Measurements from ENCODE around the gene TTLL11. TPM values are rescaled to one million over a fixed set of nuclear protein-coding genes. Genes with fewer than 3 reads are reported as not detected.

The TTLL11 gene
- total RNA-seq, 1 donor from 2014 or later: 6.9 TPM

- H3K27ac Mint-ChIP-seq (ENCODE audit: unreplicated experiment): no peak overlapping the region
- Histone ChIP-seq H3K4me1 (ENCODE audit: insufficient read depth, low read length) (peaks cover 11% of the 10 kb centered on the region), H3K9me3 (ENCODE audit: insufficient read depth, low read depth, low read length) (no peaks in the 10 kb centered on the region), H3K9ac (ENCODE audit: low read length) (no peak overlapping the region), H3K27me3 (ENCODE audit: insufficient read depth, low read length) (peaks cover 2% of the 10 kb centered on the region), H4K20me1 (ENCODE audit: insufficient read depth, low read length) (no peaks in the 10 kb centered on the region), H3K36me3 (ENCODE audit: insufficient read depth, low read length) (no peaks in the 10 kb centered on the region), H3K4me2 (ENCODE audit: low read length) (no peak overlapping the region), H3K79me2 (ENCODE audit: insufficient read depth, low read length) (no peaks in the 10 kb centered on the region), H3K27ac (ENCODE audit: low read depth, low read length) (no peak overlapping the region), H3K4me3 (ENCODE audit: insufficient read depth, low read depth, low read length) (no peak overlapping the region), H2AFZ (ENCODE audit: low read depth, low read length) (no peak overlapping the region)
- H3K9me3 Mint-ChIP-seq (ENCODE audit: unreplicated experiment): peaks cover 3% of the 10 kb centered on the region
- H3K36me3 Mint-ChIP-seq (ENCODE audit: low read depth, unreplicated experiment): no peaks in the 10 kb centered on the region
- H3K4me1 Mint-ChIP-seq (ENCODE audit: low read depth, unreplicated experiment): peaks cover 9% of the 10 kb centered on the region
- DNase-seq (ENCODE audit: low read depth) (no peak), FAIRE-seq (no peak)
- H3K4me3 Mint-ChIP-seq (ENCODE audit: unreplicated experiment): no peak overlapping the region
- TF ChIP-seq CTCF (IDR thresholded peaks at IDR 0.05; ENCODE audit: insufficient read depth, low read depth, low read length) (no peak), EZH2 (IDR thresholded peaks at IDR 0.05; ENCODE audit: insufficient read depth, low read length) (no peak)
- peaks cover 28% of the 10 kb centered on the region for H3K27me3 Mint-ChIP-seq (ENCODE audit: low read depth, unreplicated experiment)
Measured at GRCh38 chr9:122133263-122133983, 40.3 kb upstream of the TTLL11 start.

GRCh38 chr9:122132539-122132938 is 39.4 kb upstream of the TTLL11 start:
- Mint-ChIP-seq H3K27me3 (ENCODE audit: low read depth, unreplicated experiment) (peaks cover 28% of the 10 kb centered on the region), H3K9me3 (ENCODE audit: unreplicated experiment) (peaks cover 3% of the 10 kb centered on the region), H3K36me3 (ENCODE audit: low read depth, unreplicated experiment) (no peaks in the 10 kb centered on the region), H3K4me3 (ENCODE audit: unreplicated experiment) (no peak overlapping the region), H3K4me1 (ENCODE audit: low read depth, unreplicated experiment) (peaks cover 9% of the 10 kb centered on the region), H3K27ac (ENCODE audit: unreplicated experiment) (no peak overlapping the region)
- H3K4me3 ChIP-seq (ENCODE audit: insufficient read depth, low read depth, low read length): no peak overlapping the region
- H3K36me3 ChIP-seq (ENCODE audit: insufficient read depth, low read length): no peaks in the 10 kb centered on the region
- no peaks in the 10 kb centered on the region for H3K9me3 ChIP-seq (ENCODE audit: insufficient read depth, low read depth, low read length)
- no peak overlapping the region for H3K9ac ChIP-seq (ENCODE audit: low read length)
- H3K27ac ChIP-seq (ENCODE audit: low read depth, low read length): no peak overlapping the region
- H4K20me1 ChIP-seq (ENCODE audit: insufficient read depth, low read length): no peaks in the 10 kb centered on the region
- no peak overlapping the region for H3K4me2 ChIP-seq (ENCODE audit: low read length)
- H3K4me1 ChIP-seq (ENCODE audit: insufficient read depth, low read length): peaks cover 11% of the 10 kb centered on the region
- peaks cover 2% of the 10 kb centered on the region for H3K27me3 ChIP-seq (ENCODE audit: insufficient read depth, low read length)
- no peaks in the 10 kb centered on the region for H3K79me2 ChIP-seq (ENCODE audit: insufficient read depth, low read length)
- H2AFZ ChIP-seq (ENCODE audit: low read depth, low read length): no peak overlapping the region
- TF ChIP-seq EZH2 (IDR thresholded peaks at IDR 0.05; ENCODE audit: insufficient read depth, low read length) (no peak), CTCF (IDR thresholded peaks at IDR 0.05; ENCODE audit: insufficient read depth, low read depth, low read length) (no peak)
- DNase-seq (ENCODE audit: low read depth) (no peak), FAIRE-seq (no peak)

- no peak overlapping the region for H3K4me3 Mint-ChIP-seq (ENCODE audit: unreplicated experiment)
- H3K9ac ChIP-seq (ENCODE audit: low read length): no peak overlapping the region
- H3K27ac ChIP-seq (ENCODE audit: low read depth, low read length): no peak overlapping the region
- H3K4me2 ChIP-seq (ENCODE audit: low read length): no peak overlapping the region
- no peaks in the 10 kb centered on the region for H3K79me2 ChIP-seq (ENCODE audit: insufficient read depth, low read length)
- H3K36me3 ChIP-seq (ENCODE audit: insufficient read depth, low read length): no peaks in the 10 kb centered on the region
- no peak overlapping the region for H3K27ac Mint-ChIP-seq (ENCODE audit: unreplicated experiment)
- no peaks in the 10 kb centered on the region for H3K9me3 ChIP-seq (ENCODE audit: insufficient read depth, low read depth, low read length)
- peaks cover 3% of the 10 kb centered on the region for H3K9me3 Mint-ChIP-seq (ENCODE audit: unreplicated experiment)
- peaks cover 25% of the 10 kb centered on the region for H3K27me3 Mint-ChIP-seq (ENCODE audit: low read depth, unreplicated experiment)
- TF ChIP-seq EZH2 (IDR thresholded peaks at IDR 0.05; ENCODE audit: insufficient read depth, low read length): no peak
- no peak for TF ChIP-seq CTCF (IDR thresholded peaks at IDR 0.05; ENCODE audit: insufficient read depth, low read depth, low read length)
- H3K27me3 ChIP-seq (ENCODE audit: insufficient read depth, low read length): no peaks in the 10 kb centered on the region
- no peaks in the 10 kb centered on the region for H3K36me3 Mint-ChIP-seq (ENCODE audit: low read depth, unreplicated experiment)
- no peaks in the 10 kb centered on the region for H4K20me1 ChIP-seq (ENCODE audit: insufficient read depth, low read length)
- DNase-seq (ENCODE audit: low read depth): no peak
- peaks cover 10% of the 10 kb centered on the region for H3K4me1 Mint-ChIP-seq (ENCODE audit: low read depth, unreplicated experiment)
- H3K4me1 ChIP-seq (ENCODE audit: insufficient read depth, low read length): peaks cover 16% of the 10 kb centered on the region
- H3K4me3 ChIP-seq (ENCODE audit: insufficient read depth, low read depth, low read length): no peak overlapping the region
- no peak for FAIRE-seq
- H2AFZ ChIP-seq (ENCODE audit: low read depth, low read length): no peak overlapping the region
Measured at GRCh38 chr9:122131401-122132001, 38.4 kb upstream of the TTLL11 start.
